Measurements from ENCODE around the gene URM1. TPM values are rescaled to one million over a fixed set of nuclear protein-coding genes. Genes with fewer than 3 reads are reported as not detected.

Gene URM1
- total RNA-seq, 4 donors from 2014 or later: 24.7 to 37.5 (median 27.9) TPM

- in situ Hi-C loops (cut with MboI; ENCODE audit: low pct_ligation_motif_present in 1 of 4, low pct_unique_long_range_greater_than_20kb in 1 of 4, low sequenced_read_pairs in 3 of 4) (no loop called here), intact Hi-C loops (cut with DNase I; ENCODE audit: low total_unique reads) (loop anchor here (5.0 kb wide), 1 partner anchor 56 kb away; no protein-coding TSS in a partner anchor)
- Histone ChIP-seq H3K27ac (no peak overlapping the region), H3K27me3 (no peaks in the 10 kb centered on the region), H3K36me3 (peaks cover 0 to 12% (median 4%) of the 10 kb centered on the region in 4 donors), H3K9me3 (no peaks in the 10 kb centered on the region), H3K4me3 (no peak overlapping the region), H3K4me1 (peaks cover 8 to 18% (median 14%) of the 10 kb centered on the region in 4 donors)
- no peak for TF ChIP-seq POLR2AphosphoS5 (IDR thresholded peaks at IDR 0.05)
- TF ChIP-seq EP300 (IDR thresholded peaks at IDR 0.05; ENCODE audit: low read depth): no peak
- TF ChIP-seq CTCF (IDR thresholded peaks at IDR 0.05): no peak
- TF ChIP-seq POLR2A (IDR thresholded peaks at IDR 0.05): no peak
- DNase-seq: no peak
- 94% methylated on average over 5 of the region's 8 CpGs; no CpG with 5 or more reads in 1 of the 2 donors for WGBS, 2 donors (ENCODE audit: low coverage in 1 of 2)
Measured at GRCh38 chr9:128342971-128343680, 28.0 kb upstream of the URM1 start.

GRCh38 chr9:128343855-128344254, 27.3 kb upstream of the URM1 start:
- WGBS, 2 donors (ENCODE audit: low coverage in 1 of 2): 97 to 100% methylated on average over 2 to 4 of the region's 4 CpGs
- no peak for DNase-seq
- no peak overlapping the region for H3K4me3 ChIP-seq
- H3K27me3 ChIP-seq: no peaks in the 10 kb centered on the region
- no peak overlapping the region for H3K27ac ChIP-seq
- TF ChIP-seq POLR2A (IDR thresholded peaks at IDR 0.05): no peak
- no peak for TF ChIP-seq CTCF (IDR thresholded peaks at IDR 0.05)
- no peak for TF ChIP-seq EP300 (IDR thresholded peaks at IDR 0.05; ENCODE audit: low read depth)
- no peak for TF ChIP-seq POLR2AphosphoS5 (IDR thresholded peaks at IDR 0.05)
- H3K4me1 ChIP-seq: peaks cover 8 to 18% (median 14%) of the 10 kb centered on the region in 4 donors
- no peaks in the 10 kb centered on the region for H3K9me3 ChIP-seq
- peaks cover 0 to 13% (median 6%) of the 10 kb centered on the region in 4 donors for H3K36me3 ChIP-seq
- in situ Hi-C loops (cut with MboI; ENCODE audit: low pct_ligation_motif_present in 1 of 4, low pct_unique_long_range_greater_than_20kb in 1 of 4, low sequenced_read_pairs in 3 of 4): no loop called here
- intact Hi-C loops (cut with DNase I; ENCODE audit: low total_unique reads): loop anchor here (5.0 kb wide), 1 partner anchor 57 kb away; no protein-coding TSS in a partner anchor

- intact Hi-C loops (cut with DNase I; ENCODE audit: low total_unique reads): loop anchor here (5.0 kb wide), 1 partner anchor 58 kb away; no protein-coding TSS in a partner anchor
- Histone ChIP-seq H3K4me3 (no peak overlapping the region), H3K27me3 (no peaks in the 10 kb centered on the region), H3K36me3 (peaks cover 0 to 20% (median 6%) of the 10 kb centered on the region in 4 donors), H3K27ac (no peak overlapping the region), H3K9me3 (no peaks in the 10 kb centered on the region), H3K4me1 (peaks cover 4 to 13% (median 11%) of the 10 kb centered on the region in 4 donors)
- in situ Hi-C loops (cut with MboI; ENCODE audit: low pct_ligation_motif_present in 1 of 4, low pct_unique_long_range_greater_than_20kb in 1 of 4, low sequenced_read_pairs in 3 of 4): no loop called here
- no peak for TF ChIP-seq POLR2AphosphoS5 (IDR thresholded peaks at IDR 0.05)
- TF ChIP-seq CTCF (IDR thresholded peaks at IDR 0.05): no peak
- no peak for TF ChIP-seq POLR2A (IDR thresholded peaks at IDR 0.05)
- TF ChIP-seq EP300 (IDR thresholded peaks at IDR 0.05; ENCODE audit: low read depth): no peak
- WGBS, 2 donors (ENCODE audit: low coverage in 1 of 2): 81 to 91% methylated on average over 4 to 28 of the region's 28 CpGs
- no peak for DNase-seq
Measured at GRCh38 chr9:128344931-128345605, 26.1 kb upstream of the URM1 start.

- no peak for DNase-seq
- Histone ChIP-seq H3K36me3 (peaks cover 0 to 20% (median 6%) of the 10 kb centered on the region in 4 donors), H3K27ac (no peak overlapping the region), H3K27me3 (no peaks in the 10 kb centered on the region), H3K4me3 (no peak overlapping the region), H3K4me1 (no peaks in the 10 kb centered on the region), H3K9me3 (no peaks in the 10 kb centered on the region)
- TF ChIP-seq CTCF (IDR thresholded peaks at IDR 0.05) (no peak), POLR2AphosphoS5 (IDR thresholded peaks at IDR 0.05) (no peak), EP300 (IDR thresholded peaks at IDR 0.05; ENCODE audit: low read depth) (no peak), POLR2A (IDR thresholded peaks at IDR 0.05) (no peak)
- 61 to 71% methylated on average over 2 of the region's 2 CpGs for WGBS, 2 donors (ENCODE audit: low coverage in 1 of 2)
- in situ Hi-C loops (cut with MboI; ENCODE audit: low pct_ligation_motif_present in 1 of 4, low pct_unique_long_range_greater_than_20kb in 1 of 4, low sequenced_read_pairs in 3 of 4) (no loop called here), intact Hi-C loops (cut with DNase I; ENCODE audit: low total_unique reads) (no loop called here)
Measured at GRCh38 chr9:128349125-128349524, 22.0 kb upstream of the URM1 start.

All from transverse colon (tissue), 4 donors.